ENCODE measurements around the gene CDC42SE2.

The CDC42SE2 gene

GRCh38 chr5:131263648-131264450 is at the start of gene CDC42SE2:
TSS of gene CDC42SE2 (plus strand) at chr5:131264053. CDS start at chr5:131359494, 95,441 bp downstream.
- peak; percentile 84 for DNase-seq (ENCODE audit: low read depth)

- no peak for DNase-seq (ENCODE audit: low read depth)
Observed at GRCh38 chr5:131214609-131215227, 49.1 kb upstream of the CDC42SE2 start.

GRCh38 chr5:131217791-131218190 is 46.1 kb upstream of the CDC42SE2 start:
- no peak for DNase-seq (ENCODE audit: low read depth)

GRCh38 chr5:131218392-131218791 is 45.5 kb upstream of the CDC42SE2 start:
- DNase-seq (ENCODE audit: low read depth): no peak

- no peak for DNase-seq (ENCODE audit: low read depth)
Observed at GRCh38 chr5:131220566-131220965, 43.3 kb upstream of the CDC42SE2 start.

- DNase-seq (ENCODE audit: low read depth): no peak
Observed at GRCh38 chr5:131221008-131221703, 42.7 kb upstream of the CDC42SE2 start.

- DNase-seq (ENCODE audit: low read depth): no peak
Observed at GRCh38 chr5:131221888-131222287, 42.0 kb upstream of the CDC42SE2 start.

- DNase-seq (ENCODE audit: low read depth): no peak
Observed at GRCh38 chr5:131222731-131223130, 41.1 kb upstream of the CDC42SE2 start.

GRCh38 chr5:131223751-131224386 is 40.0 kb upstream of the CDC42SE2 start:
- no peak for DNase-seq (ENCODE audit: low read depth)

GRCh38 chr5:131224387-131225201 is 39.3 kb upstream of the CDC42SE2 start:
- DNase-seq (ENCODE audit: low read depth): no peak

- no peak for DNase-seq (ENCODE audit: low read depth)
Observed at GRCh38 chr5:131225282-131225974, 38.4 kb upstream of the CDC42SE2 start.

GRCh38 chr5:131226899-131227298 is 37.0 kb upstream of the CDC42SE2 start:
- DNase-seq (ENCODE audit: low read depth): no peak

GRCh38 chr5:131228646-131229045 is 35.2 kb upstream of the CDC42SE2 start:
- no peak for DNase-seq (ENCODE audit: low read depth)

GRCh38 chr5:131229623-131230022 is 34.2 kb upstream of the CDC42SE2 start:
- no peak for DNase-seq (ENCODE audit: low read depth)

GRCh38 chr5:131230406-131230805 is 33.4 kb upstream of the CDC42SE2 start:
- no peak for DNase-seq (ENCODE audit: low read depth)

- DNase-seq (ENCODE audit: low read depth): no peak
Observed at GRCh38 chr5:131239686-131240085, 24.2 kb upstream of the CDC42SE2 start.

- DNase-seq (ENCODE audit: low read depth): no peak
Observed at GRCh38 chr5:131242728-131243255, 21.1 kb upstream of the CDC42SE2 start.

GRCh38 chr5:131245312-131245711 is 18.5 kb upstream of the CDC42SE2 start:
- DNase-seq (ENCODE audit: low read depth): no peak

GRCh38 chr5:131245948-131246347 is 17.9 kb upstream of the CDC42SE2 start:
- no peak for DNase-seq (ENCODE audit: low read depth)

GRCh38 chr5:131246504-131246903 is 17.3 kb upstream of the CDC42SE2 start:
- no peak for DNase-seq (ENCODE audit: low read depth)

All from stimulated activated CD4-positive, alpha-beta T cell treated with anti-CD3 and anti-CD28 coated beads, Interleukin-2, amount 100 ng/mL, for 4 hours (primary cell).